GM04503 (cell line): ENCODE measurements around the gene LMX1B.

ENCODE experiments used
- DNase-seq: peaks from one replicate; pipeline ENCODE4 v3.0.0-alpha.2; 2012; ENCODE audit warnings: low read depth

LMX1B gene

DNA sequence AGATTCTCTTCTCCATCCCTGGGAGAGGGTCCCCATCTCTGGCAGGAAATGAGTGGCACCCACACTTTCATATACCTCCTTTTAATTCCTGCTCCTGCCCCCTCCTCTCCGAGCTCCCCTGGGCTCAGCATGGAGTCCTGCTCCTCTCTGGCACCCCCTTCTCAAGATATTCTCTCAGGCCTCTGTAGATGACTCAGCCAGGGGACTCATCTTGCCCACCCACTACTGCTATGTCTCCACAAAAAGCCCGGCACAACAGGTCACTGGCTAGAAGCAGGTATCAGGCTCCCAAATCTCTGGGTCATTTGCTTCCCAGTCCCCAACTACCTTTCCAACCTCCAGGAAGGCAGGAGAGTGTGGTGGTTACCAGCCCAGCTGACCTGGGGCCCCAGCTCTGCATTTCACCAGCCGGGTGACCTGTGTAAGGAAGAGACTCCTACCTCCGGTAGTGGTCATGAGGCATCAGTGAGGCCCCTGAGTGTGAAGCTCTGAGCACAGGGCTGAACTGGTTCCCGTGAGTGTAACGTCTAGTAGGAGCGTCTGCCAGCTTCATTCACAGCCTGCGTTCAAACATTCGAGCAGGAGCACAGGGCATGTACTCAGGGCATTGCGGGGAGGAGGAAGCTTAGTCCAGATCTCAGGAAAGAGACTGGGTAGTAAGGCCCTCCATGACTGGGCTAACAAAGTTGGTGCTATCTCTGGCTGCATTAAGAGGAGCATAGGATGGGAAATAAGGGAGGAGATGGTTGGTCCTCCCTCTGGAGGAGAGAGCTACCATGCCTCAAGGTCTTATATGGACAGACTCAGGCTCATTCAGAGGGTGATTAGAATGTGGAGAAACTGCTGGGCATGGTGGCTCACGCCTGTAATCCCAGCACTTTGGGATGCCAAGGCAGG lies 63.7 kb downstream of the LMX1B start:
- DNase-seq = no peak

DNA sequence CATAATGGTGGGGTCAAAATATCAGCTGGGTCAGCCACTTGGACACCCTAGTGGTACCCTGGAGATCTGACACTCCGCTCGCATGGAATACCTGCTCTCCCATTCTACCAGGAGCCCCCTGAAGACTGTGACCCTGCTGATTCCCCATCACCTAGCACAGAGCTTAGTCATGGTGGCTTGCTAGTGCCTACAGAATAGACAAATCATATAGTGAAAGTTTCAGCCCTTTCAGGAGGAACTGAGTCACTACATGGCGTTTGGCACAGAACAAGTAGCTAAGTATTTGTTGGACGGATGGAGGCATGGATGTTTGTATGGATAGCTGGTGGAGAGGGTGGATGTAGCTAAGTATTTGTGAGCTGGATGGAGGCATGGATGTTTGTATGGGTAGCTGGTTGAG lies 65.3 kb downstream of the LMX1B start:
- DNase-seq = no peak

DNA sequence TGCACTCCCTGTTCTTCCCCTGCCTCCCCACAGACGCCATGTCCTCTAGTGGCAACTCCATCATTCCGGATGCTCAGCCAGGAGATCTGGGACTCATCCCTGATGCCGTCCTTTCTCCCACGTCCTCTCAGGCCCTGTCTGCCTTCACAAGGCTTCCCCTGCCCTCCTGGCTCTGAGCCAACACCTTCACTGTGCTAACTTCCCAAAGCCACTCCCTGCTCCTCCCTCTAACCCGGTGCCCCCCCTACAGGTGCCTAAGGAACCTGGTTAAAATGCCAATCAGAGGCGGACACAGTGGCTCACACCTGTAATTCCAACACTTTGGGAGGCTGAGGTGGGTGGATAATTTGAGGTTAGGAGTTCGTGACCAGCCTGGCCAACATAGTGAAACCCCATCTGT lies 67.6 kb downstream of the LMX1B start:
- no peak for DNase-seq

DNA sequence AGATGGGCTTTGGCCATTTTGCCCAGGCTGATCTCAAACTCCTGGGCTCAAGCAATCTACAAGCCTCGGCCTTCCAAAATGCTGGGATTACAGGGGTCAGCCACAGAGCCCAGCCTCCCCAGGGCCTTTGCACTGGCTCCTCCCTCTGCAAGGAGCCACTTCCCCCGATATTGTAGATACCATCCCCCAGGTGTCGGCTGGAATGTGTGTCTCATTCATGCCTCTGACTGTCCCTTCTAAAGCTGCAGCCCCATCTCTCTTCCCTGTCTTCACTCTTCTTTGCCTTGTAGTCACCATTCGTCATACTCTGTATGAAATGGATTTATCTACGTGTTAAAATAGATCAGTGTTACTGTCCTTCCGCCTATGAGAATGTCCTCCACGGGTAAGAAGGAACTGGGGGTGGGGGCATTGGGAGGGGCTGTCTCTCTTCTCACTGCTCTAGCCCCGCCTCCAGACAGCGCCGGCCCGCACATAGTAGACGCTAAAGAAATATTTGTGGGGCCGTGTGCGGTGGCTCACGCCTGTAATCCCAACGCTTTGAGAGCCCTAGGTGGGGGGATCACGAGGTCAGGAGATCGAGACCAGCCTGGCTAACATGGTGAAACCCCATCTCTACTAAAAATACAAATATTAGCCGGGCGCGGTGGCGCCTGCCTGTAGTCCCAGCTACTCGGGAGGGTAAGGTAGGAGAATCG lies 68.5 kb downstream of the LMX1B start:
- DNase-seq = no peak

DNA sequence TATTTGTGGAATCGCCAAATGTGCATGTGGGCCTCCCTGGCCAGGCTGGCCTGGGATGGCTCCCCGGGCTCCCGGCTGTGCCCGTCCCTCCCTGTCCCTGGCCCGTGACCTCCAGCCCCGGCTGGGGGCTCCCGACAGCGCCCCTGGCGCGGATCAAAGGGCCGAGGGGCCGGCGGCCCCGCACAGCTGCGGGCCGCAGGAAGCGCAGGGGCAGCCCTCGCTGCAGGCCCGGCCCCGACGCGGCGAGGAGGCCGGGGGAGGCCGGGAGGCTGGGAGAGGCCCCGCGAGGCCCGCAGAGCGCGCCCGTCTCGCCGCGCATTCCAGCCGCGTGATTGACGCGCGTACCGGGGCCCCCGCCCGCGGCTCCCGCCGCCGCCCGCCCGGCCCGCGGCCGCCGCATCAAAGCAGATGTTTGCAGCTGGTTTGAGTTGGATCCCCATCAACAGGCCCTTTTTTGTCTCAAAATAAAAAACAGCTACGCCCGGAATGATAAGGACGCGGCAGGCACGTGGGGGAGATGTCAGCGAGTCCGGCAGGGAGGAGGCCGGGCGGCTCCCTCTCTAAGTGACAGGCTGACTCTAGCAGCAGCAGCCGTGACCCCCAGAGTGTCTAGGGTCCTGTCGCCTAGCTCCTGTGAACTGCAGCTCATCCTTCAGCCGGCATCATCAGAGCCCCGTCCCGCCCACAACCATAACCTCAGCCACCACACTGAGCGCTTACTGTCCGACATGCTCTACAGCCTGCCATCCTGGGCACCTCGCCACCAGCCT lies 69.4 kb downstream of the LMX1B start:
- DNase-seq = no peak

DNA sequence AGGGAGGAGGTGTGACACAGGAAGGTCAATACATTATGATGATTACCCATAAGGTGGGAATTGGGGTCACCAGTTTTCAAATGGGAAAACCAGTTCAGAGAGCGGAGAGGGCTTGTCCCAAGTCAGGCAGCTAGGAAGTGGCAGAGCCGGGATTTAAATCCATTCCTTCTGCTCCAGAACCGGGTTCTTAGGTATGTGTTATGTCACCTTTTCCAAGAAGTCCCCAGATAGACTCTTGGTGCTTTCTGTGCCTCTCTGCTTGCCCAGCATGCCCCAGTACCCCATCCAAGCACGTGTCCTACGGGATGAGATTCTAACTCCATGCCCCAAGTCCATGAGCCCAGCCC lies 69.9 kb downstream of the LMX1B start:
- DNase-seq = no peak

DNA sequence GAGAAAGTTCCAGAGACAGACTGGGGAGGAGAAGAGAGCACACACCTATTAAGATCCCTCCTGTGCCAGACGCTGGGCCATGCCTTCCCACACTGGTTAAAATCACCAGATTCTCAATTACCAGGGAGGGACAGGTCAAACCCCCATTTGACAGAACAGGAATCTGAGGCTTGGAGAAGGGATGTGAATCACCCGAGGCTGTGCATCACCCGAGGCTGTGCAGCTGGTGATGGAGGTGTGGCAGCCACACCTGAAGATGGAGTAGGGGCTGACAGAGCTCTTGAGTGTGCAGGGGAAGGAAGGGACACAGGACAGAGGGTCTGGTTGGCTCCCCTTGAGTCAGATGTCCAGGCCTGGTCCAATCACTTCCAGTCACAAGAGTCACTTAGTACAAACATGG lies 70.6 kb downstream of the LMX1B start:
- no peak for DNase-seq

DNA sequence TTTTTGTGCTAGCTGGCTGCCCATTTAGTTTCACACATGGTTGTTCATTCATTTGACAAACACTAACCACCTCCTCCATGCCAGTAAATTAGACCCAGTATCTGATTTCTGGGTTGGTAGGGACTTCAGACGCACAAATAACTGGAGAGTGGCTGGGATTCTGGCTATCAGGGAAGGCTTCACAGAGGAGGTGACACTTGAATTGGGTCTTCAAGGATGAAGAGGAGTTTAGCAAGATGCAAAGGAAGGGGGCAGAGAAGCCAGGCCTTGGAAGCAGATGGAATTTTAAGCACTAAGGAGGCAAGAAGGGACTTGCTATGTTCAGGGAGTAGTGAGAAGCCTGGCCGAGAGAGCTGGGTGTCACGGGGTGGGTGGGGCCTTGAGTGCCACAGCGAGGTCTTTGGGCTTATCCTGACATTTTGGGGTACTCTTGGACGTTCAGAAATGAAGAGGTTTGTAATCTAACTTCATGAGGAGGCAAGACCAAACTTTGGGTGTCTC lies 71.3 kb downstream of the LMX1B start:
- no peak for DNase-seq

DNA sequence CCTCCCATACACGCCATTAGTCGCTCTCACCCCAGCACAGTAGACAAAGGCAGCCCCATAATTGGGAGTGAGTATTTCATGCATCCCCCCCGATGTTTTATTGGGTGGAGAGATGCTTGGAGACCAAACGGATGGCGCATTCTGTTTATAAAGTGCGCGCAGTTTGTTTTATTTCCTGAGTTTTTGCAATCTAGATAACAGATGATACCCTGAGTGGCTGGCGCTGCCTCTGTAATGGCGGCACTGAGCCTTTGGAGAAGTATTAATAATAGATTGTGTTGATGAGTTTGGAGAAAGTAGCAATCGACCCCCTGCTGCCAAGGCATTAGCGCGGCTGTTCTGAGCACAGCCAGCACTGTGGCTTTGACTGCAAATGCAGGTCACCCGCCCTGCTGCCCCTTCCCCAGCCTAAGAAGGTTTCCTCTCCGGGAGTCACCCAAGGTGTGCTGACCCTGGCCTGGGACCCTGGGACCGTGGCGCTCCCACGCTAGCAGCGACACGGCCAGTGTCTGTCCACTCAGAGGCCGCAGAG lies 74.3 kb downstream of the LMX1B start:
- no peak for DNase-seq

DNA sequence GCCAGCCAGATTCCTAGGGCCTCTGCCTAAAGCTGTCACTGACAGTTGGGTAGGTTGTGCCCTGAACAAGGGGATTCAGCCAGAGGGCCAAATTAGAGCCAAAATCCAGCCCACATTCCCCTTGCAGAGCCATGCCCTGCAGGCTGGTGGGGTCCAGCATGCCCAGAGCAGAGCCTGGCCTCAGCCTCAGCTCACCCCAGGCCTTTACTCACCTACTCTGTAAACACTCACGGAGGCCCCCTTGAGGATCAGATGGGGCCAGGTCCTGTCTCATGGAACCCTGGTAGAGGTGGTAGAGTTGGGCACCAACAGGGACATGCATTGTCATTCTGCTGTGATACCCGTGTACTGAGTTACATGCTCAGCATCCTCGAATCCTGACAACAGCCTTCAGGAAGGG lies 74.9 kb downstream of the LMX1B start:
- no peak for DNase-seq

DNA sequence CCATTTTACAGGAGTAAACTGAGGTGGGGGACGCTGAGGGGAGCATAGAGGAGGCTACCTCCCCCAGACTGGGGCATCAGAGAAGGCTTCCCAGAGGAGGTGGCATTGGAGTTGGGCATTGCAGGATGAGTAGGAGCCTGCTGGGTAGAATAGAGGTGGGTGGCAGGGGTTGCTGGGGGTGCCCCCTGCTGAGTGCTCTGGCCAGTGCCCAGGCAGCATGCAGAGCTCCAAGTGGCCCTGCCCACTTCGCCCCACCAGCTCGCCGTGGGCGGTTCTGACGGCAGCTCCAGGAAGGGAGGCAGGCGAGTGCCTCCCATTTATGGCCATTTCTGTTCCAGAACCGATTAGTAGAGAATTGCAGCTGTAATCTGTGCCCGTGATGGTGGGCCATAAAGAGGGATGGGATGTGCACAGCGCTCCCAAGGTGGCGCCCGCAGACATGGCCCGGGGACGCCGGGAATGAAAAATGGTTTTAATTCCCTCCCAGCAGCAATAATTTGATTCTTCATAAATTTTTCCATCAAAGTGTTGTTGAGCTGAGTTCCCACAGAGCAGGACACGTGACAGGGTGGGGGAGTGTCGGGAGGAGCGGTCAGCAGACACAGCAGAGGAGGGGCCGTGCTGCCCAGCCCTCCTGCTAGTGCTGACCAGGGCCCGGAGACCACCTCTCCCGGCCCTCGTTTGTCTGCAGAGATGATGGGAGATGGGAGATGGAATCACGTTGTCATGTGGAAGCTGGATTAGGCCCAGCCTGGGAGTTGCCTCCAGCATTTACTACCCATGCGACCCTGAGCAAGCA lies 75.5 kb downstream of the LMX1B start:
- DNase-seq = no peak

DNA sequence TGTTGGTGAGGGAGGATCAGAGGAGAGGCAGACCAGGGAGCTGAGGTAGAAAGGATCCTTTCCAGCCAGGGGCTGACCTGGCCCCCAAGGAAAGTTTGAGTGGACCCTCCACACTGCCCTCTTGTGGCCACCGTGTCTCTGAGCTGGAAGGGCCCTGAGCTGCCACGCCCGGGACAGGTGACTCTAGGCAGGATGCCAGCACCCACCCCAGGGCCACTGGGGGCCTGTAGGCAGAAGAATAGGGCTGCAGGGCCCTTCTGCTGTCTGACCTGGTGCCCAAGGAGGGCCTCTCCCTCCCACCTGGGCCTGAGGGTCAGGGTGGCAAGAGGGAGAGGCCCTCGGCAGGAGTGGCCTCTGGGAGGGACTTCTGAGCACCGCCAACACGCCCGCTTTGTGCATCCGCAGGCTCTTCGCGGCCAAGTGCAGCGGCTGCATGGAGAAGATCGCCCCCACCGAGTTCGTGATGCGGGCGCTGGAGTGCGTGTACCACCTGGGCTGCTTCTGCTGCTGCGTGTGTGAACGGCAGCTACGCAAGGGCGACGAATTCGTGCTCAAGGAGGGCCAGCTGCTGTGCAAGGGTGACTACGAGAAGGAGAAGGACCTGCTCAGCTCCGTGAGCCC lies 76.8 kb downstream of the LMX1B start:
- no peak for DNase-seq

DNA sequence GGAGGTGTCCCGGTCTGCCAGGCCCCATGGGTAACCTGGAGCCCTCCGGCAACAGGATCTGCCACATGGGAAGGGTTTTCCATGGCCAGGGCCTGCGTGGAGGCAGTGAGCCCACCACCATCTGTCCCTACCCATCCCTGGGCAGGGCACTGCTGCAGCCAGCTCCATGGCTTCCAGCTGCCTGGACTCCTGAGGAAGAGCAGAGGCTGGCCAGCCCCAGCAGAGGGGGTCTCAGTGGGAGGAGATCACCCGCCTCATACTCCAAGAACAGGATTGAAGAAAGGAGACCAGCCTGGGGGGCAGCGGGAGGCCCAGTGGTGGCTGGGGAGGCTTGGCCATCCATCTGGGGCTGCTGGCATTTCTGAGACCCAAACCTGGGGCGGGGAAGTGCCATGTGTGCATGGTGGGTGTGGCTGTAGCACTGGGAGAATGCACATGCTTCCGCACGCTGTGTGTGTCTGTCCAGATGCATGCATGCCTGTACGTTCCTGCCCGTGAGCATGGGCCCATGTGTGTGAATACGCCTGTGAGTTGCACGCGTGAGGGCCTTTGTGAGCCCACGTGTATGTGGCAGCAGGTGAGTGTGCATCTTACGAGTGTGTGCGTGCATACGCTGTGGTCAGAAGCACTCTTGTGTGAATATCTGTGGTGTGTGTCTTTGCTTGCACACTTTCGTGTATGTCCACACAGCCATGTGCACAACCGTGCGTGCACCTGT lies 78.5 kb downstream of the LMX1B start:
- no peak for DNase-seq

DNA sequence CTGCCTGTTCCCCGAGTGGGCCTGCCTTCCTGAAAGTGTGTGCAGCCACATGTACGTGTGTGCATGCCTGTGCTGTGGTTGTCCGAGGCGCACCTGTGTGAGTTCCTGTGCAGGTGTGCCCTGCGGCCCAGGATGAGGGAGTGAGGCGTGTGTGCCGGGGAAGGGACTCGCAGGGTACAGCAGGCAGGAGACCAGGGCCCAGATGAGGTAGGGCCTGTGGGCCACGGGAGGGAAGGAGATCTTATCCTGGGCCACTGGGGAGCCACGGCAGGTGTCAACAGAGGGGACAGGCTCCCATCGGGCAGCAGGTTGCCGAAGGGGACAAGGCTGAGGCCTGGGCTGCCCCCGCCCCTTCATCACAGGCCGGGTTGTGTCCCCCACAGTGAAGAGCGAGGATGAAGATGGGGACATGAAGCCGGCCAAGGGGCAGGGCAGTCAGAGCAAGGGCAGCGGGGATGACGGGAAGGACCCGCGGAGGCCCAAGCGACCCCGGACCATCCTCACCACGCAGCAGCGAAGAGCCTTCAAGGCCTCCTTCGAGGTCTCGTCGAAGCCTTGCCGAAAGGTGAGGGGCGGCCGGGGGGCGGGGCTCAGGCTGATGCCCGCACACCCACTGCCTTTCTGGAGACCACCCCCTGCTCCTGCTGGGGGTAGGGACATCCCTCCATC lies 79.2 kb downstream of the LMX1B start:
- DNase-seq = no peak

DNA sequence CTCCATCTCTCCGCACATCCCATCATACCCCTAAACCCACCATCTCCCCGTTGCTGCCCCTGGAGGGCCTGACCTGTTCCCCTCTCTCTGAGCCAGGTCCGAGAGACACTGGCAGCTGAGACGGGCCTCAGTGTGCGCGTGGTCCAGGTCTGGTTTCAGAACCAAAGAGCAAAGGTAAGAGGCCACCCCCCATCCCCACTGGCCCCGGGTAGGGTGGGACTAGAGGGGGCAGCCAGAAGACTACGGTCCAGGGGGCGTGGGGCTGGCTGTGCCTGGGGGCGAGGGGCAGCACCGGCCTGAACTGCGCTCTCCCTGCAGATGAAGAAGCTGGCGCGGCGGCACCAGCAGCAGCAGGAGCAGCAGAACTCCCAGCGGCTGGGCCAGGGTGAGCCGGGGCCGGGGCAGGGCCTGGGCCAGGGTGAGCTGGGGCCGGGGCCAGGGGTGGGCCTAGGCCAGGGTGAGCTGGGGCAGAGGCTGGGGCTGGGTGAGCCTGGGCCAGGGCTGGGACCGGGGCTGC lies 79.8 kb downstream of the LMX1B start:
- DNase-seq = no peak

DNA sequence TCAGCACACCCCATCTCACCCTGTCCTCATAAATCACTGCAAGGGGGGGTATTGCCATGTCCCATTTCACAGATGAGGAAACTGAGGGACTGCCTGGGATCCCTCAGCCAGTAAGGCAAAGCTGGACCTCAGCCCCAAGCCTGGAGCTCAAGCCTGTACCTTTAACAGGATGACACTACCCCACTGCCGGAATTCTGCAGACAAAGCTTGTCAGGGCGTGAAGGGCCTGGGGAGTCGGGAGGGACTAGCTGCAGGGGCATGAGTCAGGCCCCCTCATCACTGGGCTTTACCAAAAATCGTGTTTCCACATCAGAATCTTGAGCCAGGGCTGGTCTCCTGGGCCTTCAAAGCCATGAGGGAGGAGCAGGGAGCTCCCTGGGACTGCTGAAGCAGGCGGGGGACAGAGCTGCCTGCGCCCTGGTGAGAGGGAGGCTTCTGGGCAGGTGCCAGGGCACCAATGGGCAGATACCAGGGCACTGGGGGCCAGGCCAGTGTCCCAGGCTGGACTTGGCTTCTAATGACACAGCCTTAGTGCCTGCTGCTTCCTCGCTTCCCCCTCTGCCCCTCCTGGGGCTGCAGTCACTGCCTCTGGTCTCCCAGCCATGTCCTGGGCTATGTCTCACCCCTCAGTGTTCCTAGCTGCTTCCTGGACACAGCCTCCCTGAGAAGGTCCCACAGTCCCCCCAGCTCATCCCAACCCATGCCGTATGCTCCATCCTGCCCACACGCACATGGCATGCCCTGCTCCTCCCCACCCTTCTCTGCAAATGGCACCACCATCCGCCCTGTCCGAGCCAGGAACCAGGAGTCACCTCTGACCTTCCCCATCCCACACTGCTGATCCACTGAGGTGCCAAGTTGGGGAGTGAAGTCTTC lies 80.7 kb downstream of the LMX1B start:
- no peak for DNase-seq

DNA sequence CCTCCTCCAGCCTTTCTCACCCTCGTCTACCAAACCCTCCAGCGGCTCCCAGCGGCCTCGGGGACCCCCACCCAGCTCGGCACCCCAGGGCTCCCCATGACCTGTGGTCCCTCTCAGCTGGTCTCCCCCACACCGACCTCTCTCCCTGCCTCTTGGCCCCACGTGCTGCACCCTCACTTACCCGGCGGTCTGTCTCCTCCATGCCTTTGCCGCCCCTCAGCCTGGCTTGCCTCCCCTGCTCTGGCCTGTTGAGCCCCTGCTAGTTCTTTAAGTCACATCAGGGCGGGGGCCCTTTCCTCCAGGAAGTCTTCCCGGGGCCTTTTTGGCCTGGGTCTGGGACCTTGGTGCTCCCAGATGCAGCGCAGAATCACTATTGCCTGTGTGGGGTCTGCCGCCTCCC lies 81.5 kb downstream of the LMX1B start:
- DNase-seq = no peak

DNA sequence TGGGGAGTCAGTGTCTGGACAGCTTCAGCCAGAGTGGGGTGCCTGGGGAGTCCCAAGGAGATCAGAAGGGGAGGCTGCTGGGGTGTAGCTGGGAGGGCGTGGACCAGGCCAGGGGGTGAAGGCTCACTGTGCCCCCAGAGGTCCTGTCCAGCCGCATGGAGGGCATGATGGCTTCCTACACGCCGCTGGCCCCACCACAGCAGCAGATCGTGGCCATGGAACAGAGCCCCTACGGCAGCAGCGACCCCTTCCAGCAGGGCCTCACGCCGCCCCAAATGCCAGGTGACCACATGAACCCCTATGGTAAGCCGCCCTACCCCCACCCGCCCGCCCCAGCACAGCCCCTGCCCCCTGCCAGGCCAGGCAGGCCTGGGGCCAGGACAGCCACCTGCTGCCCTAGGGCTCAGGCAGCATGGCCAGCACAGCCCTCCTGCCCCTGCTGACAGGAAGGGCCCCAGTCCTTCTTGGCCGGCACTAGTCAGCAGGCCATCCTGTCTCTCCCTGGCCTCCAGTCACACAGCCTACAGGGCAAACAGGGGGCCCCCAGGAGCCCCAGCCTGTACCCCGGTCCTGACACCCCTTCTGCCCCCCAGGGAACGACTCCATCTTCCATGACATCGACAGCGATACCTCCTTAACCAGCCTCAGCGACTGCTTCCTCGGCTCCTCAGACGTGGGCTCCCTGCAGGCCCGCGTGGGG lies 82.1 kb downstream of the LMX1B start:
- DNase-seq = no peak
